NB4 (cell line): ENCODE results near the gene TGM6.

ENCODE experiments used
- DNase-seq: peaks from one replicate; pipeline ENCODE4 v3.0.0; 2010; ENCODE audit warnings: low read depth
- H3K4me3 ChIP-seq: one replicate; pipeline ENCODE4 v1.5.1; 2011; ENCODE audit warnings: mild to moderate bottlenecking, low read depth, low read length, moderate library complexity
- MYC ChIP-seq: IDR thresholded peaks from 2 replicates; pipeline ENCODE4 v1.6.1; 2011; ENCODE audit warnings: low read depth, low read length
- POLR2A ChIP-seq: IDR thresholded peaks from 2 replicates; pipeline ENCODE4 v1.6.1; 2011; ENCODE audit warnings: mild to moderate bottlenecking; ENCODE audit not compliant: insufficient read length; ENCODE audit errors: extremely low read depth
- TF ChIP-seq, protein P1 (sequence below): IDR thresholded peaks from one replicate; pipeline ENCODE4 v1.5.1; 2012; ENCODE audit warnings: low read depth, low read length
- TF ChIP-seq, protein P2 (sequence below): IDR thresholded peaks from 2 replicates; pipeline ENCODE4 v1.6.1; 2011; ENCODE audit warnings: low read depth, low read length

TGM6 gene

DNA sequence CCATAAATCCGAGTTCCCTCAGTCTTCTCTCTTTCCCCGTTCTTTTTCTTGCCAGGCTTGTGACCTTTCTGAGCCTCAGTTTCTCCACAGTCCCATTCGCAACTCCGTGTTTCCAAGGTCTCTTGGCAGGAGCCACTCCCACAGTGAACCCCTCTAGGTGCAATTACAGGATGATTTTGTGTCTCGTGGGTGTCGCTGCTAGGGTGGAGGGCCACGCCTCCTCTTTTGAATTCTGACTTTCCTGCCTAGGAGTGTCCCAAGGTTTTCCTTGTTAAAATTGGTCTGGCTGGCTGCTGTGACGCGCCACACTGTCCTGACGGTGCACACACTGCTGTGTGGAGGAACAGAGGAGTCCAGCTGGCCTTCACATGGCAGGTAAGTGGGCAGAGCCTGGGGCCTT, at the start of gene TGM6:
TSS of gene TGM6 (plus strand) at position 301 of the 400 bp plus-strand sequence. CDS start at position 369, 68 bp downstream.
- TF ChIP-seq MYC (no peak), POLR2A (no peak)
- TF ChIP-seq, protein P1, sequence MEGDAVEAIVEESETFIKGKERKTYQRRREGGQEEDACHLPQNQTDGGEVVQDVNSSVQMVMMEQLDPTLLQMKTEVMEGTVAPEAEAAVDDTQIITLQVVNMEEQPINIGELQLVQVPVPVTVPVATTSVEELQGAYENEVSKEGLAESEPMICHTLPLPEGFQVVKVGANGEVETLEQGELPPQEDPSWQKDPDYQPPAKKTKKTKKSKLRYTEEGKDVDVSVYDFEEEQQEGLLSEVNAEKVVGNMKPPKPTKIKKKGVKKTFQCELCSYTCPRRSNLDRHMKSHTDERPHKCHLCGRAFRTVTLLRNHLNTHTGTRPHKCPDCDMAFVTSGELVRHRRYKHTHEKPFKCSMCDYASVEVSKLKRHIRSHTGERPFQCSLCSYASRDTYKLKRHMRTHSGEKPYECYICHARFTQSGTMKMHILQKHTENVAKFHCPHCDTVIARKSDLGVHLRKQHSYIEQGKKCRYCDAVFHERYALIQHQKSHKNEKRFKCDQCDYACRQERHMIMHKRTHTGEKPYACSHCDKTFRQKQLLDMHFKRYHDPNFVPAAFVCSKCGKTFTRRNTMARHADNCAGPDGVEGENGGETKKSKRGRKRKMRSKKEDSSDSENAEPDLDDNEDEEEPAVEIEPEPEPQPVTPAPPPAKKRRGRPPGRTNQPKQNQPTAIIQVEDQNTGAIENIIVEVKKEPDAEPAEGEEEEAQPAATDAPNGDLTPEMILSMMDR, result no peak
- TF ChIP-seq, protein P2, sequence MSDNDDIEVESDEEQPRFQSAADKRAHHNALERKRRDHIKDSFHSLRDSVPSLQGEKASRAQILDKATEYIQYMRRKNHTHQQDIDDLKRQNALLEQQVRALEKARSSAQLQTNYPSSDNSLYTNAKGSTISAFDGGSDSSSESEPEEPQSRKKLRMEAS, result no peak
- no peak within 1 kb of the TSS for H3K4me3 ChIP-seq
- no peak for DNase-seq

DNA sequence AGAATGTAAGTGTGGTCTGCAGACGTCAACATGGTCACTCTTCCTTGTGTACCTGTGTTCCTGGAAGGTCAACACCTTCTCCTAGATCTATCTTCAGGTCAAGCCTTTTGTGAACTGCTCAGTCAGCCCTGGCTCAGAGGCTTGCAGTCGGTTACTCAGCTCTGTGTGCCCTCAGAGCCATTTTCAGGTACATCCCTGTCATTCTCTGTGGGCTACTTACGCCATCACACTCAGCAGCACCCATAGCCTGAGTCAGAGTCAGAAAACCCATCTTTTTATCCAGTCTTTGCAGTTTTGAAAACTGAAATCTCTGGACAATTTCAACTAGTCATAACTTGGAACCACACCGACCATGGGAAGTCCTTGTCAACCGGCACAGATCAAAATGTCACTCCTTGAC, 49.6 kb upstream of the TGM6 start:
- TF ChIP-seq MYC (no peak), POLR2A (no peak)
- TF ChIP-seq, protein P1, result no peak
- TF ChIP-seq, protein P2, result no peak
- DNase-seq, result peak; percentile 67

DNA sequence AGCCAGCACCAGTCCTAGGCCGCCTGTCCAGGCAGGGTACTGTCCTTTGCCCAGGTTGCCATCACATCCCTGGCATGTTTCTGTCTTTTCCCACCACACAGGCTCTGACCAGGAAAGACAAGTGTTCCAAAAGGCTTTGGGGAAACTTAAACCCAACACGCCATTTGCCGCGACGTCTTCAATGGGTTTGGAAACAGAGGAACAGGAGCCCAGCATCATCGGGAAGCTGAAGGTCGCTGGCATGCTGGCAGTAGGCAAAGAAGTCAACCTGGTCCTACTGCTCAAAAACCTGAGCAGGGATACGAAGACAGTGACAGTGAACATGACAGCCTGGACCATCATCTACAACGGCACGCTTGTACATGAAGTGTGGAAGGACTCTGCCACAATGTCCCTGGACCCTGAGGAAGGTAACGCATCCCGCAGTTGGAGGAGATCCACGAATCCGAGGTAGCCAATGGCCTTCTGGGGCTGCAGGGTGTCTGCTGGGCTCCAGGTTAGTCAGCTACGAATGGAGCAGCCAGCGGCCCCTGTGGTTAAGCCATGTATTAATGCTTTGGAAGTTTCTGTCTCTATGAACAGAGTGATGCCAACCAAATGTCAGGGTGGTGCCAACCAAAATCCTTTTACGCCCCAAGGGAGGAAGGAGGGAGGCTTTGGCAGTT, 48.7 kb upstream of the TGM6 start:
- TF ChIP-seq, protein P1, result no peak
- TF ChIP-seq POLR2A (no peak), MYC (no peak)
- TF ChIP-seq, protein P2, result no peak
- H3K4me3 ChIP-seq, result no peak overlapping the region
- DNase-seq, result no peak

More for the DNA sequence above, 49.6 kb upstream of the TGM6 start:
- no peak overlapping the region for H3K4me3 ChIP-seq

DNA sequence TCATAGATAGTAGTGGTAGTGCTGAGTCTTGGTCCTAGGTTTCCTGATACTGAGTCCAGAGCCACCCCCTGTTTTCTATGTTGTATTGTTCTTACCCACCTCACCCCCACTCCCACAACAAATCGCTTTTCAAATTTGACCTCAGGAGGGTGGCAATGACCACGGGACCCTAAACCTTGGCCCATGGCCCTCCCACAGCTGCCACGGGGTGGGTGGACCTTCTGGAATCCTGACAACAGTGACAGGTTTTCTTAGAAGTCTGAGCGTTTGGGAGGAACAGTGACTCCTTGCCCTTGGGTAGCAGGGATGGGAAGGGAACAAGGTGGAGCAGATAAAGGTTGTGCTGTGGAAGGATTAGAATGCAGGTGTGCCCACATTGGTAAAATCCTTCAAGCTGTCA, 48.0 kb upstream of the TGM6 start:
- TF ChIP-seq, protein P1, result no peak
- TF ChIP-seq MYC (no peak), POLR2A (no peak)
- TF ChIP-seq, protein P2, result no peak
- H3K4me3 ChIP-seq, result no peak overlapping the region
- no peak for DNase-seq

DNA sequence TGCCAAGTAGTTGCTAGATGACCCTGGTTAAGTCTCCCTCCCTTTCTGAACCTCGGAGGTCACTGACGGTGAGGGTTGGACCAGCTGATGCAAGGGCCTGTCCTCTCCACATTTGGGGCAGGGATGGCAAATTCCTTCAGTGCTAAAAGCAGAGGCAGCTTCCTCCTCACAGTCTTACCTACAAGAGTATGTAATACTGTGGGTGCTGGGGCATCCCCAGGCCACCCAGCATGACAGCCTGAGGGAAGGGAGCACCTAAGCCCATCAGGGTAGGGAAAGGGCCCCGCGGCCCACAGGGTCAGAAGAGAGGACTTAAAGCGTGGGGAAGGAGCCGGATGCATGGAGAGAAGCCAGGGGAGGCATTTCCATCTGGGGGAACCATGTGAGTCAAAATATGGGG, 46.9 kb upstream of the TGM6 start:
- TF ChIP-seq, protein P1, result no peak
- TF ChIP-seq, protein P2, result no peak
- TF ChIP-seq MYC (no peak), POLR2A (no peak)
- no peak for DNase-seq
- H3K4me3 ChIP-seq, result no peak overlapping the region
